HG02623 (cell line): Measurements from ENCODE around the gene COX7A2L.

Experiments used
- ATAC-seq: cut with Tn5 transposase; IDR thresholded peaks from one replicate; pipeline ENCODE4 v1.9.1; 2021; ENCODE audit warnings: moderate library complexity; ENCODE audit not compliant: unreplicated experiment

COX7A2L gene

DNA sequence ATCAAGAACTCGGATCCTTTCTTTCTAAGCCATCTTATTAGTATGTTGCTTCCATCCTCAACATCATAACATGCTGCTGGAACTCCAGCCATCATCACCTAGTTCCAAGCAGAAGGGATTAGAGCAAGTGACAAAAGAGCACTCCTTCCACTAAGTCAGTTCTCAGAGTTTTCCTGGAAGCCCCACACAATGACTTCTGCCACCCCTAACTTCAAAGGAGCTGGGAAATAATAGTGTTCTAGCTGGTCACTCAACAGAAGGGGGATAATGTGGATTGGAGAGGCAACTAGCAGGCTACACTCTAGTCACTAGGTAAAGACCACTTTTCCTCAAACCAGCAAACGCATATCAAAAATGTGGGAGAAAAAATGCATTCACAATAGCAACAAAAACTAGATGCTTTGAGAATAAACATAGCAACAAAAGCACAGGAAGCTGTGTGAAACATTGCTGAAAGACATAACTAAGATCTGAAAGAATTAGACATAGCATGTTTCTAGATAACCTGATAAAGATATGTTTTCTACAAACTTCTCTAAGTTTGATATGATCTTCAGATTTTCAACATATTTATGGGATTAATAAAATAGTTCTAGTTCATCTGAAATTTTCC is 39.5 kb downstream of the COX7A2L start:
- ATAC-seq: no peak

DNA sequence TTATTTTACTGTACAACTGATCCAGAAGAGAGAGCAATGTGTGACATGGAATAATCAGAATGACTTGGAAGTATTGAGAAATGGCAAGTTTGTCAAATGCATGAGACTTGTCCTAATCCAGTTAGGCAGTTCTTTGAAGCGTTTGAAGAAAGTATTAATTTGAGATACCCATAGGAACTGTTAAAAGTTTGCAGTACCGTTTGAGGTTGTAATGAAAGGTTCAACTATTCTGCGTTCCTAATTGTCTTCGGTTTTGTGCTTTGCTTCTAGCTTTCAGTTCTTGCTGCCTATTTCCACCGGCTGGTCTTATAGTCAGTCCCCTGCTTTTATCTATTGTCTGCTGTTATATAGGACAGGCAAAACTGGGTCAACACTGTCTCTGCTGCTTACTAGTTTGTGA is 41.8 kb downstream of the COX7A2L start:
- ATAC-seq: no peak

DNA sequence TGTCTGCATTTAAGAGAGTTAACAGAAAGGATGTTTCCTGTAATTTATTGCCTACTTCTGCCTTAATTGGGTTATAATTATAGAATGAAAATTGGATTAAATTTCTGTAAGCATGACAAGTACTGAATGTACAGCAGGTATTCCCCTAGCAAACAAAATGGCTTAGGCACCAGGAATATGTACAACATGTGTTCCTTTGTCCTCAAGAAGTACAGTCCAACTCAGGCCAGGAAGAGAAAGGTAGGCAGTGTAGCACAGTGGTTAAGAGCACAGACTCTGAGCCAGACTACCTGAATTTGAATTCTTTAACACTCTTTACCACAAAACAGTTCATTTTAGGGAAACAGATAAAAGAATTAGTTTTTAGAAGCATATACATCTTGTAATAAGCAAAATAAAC is 43.1 kb downstream of the COX7A2L start:
- no peak for ATAC-seq

DNA sequence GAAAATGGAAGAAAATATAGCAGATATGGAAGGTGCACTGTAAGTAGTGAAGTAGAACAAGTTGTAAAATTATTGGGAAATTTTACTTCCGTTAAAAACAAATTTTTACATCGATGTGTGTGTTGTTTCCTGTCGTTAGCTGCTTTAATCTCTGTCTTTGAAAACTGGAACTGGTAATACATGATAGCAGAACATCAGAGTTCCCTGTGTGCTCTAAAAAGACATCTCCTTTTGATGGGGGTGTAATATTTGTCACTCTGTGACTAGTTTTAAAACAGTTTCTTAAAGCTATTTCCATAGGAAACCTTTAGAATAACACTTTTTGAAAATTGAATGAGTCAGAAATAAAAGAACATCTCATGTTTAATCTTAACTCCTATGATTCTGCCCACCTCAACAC is 43.5 kb downstream of the COX7A2L start:
- ATAC-seq: no peak

DNA sequence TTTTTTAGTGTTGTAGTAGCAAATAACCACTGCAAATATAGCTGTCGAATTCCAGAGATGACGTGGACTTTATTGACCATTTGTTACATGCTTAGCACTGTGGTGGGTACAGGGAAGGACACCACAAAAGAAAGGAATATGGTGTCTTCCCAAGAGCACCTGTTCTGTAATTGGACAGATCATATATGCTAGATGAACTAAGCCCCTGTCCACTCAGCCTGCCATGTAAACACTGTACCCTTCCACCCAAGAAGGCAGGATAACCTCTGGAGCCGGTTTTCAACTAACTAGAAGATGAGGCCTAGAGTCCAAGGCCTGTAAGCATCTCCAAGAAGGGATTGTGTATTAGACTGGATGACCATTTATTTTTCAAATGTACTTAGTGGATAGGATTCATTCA is 44.1 kb downstream of the COX7A2L start:
- ATAC-seq: no peak

DNA sequence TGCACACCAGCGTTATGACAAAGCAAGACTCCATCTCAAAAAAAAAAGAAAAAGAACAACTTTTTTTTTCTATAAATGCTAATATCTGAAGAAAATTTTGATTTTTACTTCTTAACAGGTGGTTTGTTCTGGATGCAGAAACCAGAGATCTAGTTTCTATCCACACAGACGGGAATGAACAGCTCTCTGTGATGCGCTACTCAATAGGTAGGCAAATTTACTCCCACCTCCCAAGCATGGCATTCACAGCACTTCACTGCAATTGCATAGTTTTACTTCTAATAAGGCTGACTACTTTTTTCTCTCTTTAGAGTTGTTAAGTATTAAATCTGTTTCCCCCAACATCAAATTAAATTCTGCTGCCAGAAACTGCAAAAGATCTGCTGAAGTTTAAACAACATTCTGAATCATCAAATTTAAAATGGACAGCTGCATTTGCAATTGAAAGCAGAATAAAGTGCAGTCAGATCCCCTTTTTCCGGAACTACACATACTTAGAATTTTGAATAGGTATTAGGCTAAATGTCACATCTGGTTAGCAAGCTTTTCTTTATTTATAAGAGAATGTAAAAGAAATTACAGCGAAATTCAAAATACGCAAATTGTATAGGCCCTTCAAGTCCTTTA is 45.1 kb downstream of the COX7A2L start:
- ATAC-seq: no peak

DNA sequence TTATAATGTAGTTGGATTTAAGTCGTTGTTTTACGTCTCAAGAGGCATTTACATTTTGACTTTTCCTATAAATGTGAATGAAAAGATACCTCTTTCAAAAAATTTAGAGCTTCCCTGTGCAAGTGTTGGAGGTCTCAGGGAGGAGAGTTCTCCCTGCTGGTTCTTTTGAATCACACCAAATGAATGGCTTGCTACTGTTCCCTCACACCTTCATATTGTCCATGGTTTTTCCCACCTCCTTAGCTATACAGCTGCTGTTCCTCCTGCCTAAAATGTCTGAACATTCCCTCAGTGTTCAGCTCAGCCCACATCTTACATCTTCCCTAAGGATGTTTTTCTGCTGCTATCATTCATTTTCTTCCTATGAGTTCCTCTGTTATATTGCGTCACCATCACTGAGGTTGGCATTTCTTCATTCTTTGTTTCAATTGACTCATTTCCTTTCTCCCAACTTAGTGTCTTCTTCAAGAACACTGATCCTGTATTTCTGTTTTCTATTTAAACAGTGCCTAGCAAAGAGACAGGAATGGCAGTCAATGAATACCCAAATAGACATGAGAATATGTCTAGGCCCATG is 46.0 kb downstream of the COX7A2L start:
- ATAC-seq: no peak

DNA sequence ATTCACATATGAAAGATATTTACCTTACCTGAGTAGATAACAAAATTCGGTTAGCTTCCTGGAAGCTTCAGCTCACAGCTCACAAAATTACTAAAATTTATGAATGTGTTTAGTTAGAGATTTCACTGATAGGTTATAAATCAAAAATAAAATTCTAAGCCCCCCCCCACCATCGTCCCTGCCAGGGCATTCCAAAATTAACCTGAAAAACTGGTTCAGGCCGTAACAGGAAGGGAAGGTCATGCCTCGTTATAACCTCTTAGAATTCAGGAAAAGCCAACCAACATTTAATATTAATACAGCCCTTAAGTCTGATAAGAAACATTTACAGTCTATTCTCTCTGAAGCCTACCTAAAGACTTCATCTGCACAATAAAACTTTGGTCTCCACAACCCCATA is 48.9 kb downstream of the COX7A2L start:
- no peak for ATAC-seq

DNA sequence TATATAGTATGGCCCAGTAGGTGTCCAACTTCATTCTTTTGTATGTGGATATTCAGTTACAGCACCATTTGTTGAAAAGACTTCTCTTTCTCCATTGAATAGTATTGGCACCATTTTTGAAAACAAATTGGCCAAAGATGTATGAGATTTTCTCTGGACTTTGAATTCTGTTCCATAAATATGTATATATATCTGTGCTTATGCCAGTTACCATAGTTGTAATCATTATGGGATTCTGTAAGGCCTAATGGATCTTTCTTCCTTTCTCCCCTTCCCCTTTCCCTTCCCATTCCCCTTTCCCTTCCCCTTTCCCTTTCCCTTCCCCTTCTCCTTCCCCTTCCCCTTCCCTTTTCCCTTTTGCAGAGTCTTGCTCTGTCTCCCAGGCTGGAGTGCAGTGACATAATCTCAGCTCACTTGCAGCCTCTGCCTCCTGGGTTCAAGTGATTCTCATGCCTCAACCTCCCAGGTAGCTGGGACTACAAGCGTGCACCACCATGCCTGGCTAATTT is 51.0 kb downstream of the COX7A2L start:
- ATAC-seq: no peak

DNA sequence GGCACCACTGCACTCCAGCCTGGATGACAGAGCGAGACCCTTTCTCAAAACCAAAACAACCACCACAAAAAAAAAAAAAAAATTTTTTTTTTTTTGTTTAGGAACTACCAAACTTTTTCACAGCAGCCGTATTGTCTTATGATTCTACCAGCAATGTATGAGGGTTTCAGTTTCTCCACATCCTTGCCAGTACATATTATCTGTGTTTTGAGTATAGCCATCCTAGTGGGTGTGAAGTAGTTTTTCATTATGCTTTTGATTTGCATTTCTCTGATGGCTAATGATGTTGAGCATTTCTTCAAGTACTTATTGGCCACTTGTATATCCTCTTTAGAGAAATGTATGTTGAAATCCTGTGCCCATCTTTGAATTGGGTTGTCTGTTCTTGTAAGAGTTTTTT is 51.7 kb downstream of the COX7A2L start:
- no peak for ATAC-seq

DNA sequence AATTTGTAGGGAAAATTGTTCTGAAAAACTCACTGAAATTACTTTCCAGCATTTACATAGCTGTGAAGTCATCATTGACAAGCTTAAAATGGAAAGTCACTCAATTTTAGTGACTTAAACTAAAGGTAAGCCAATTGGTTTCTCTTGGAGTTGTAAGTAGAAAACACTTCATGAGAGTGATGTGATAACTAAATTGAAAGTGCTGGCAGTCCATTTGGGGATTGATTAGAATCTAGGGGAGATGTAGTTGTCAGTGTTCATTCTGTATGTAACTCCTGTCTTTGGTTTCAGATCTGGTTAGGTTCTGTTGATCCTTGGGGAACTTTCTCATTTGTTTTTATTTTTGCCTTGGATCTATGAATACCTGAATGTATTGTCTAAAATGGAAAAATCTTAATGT is 53.8 kb downstream of the COX7A2L start:
- ATAC-seq: no peak

DNA sequence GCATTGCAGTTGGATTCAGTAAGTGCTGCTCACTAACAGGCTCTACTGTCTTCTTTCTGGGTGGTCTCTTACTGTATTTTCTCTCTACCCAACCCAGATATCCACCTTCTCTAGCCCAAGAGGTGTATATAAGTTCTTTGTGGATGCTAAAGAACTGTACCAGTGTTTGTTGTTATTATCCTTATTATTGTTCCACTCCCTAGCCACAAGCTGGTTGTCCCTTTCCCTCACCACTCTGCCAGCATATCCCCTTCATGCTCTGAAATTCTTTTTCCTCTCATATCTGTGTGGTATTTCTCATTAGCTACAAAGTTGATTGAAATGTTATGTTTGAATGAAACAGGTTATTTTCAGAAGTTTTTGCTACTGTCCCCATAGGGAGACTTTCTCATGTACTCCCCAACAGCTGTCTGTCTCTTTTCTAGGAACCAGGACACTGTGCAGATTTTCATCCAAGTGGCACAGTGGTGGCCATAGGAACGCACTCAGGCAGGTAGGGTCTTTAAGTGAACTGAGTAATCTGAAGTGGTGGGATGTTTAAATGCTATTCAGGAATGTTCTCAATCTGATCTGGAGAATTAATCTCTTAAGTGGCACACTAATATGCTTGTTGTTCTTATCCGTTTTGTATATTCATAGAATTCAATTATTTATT is 56.8 kb downstream of the COX7A2L start:
- ATAC-seq: no peak

DNA sequence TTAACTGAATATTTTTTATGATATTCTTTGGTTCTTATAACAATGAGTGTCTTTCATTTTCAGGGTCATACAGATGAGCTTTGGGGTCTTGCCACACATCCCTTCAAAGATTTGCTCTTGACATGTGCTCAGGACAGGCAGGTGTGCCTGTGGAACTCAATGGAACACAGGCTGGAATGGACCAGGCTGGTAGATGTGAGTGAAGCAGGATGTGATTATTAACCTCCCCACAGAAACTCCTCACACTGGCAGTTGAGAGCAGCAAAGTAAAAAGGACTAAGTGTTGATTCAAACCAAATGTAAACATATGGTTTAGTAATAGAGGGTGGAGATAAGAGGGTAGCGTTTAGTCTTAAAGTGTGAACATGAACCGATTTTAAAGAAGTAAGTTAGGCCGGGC is 57.8 kb downstream of the COX7A2L start:
- ATAC-seq: no peak

DNA sequence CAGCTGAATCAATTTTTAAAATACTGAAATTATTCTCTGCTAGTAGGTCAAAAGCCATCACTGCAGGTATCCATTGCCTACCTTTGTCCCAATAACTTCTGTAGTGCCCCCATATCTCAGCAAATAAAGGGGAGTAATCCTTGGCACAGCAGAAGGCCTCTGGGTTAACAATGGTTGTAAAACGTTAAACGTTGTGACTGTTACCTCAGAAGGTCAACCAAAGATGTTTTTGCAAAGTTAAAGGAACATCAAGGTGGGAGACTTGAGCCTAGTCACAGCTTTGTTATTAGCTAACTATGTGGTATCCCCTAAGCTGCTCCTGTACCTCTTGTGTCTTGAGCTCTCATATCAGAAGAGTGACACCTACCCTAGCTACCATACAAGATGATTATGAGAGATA is 60.5 kb downstream of the COX7A2L start:
- ATAC-seq: no peak
